Measurements from ENCODE around the gene NUP214.

GRCh38 chr9:131081868-131082267, 43.5 kb upstream of the NUP214 start:
- no peak for TF ChIP-seq CTCF (conservative IDR thresholded peaks at IDR 0.05; ENCODE audit: low read depth, low read length)
- TF ChIP-seq EZH2 (IDR thresholded peaks at IDR 0.05; ENCODE audit: borderline replicate concordance, low read depth, low read length, poor library complexity, severe bottlenecking): no peak
